Stimulated activated CD4-positive, alpha-beta T cell treated with anti-CD3 and anti-CD28 coated beads, Interleukin-1b, Interleukin-23, amount 100 ng/mL, for 48 hours (primary cell): ENCODE results near the gene SP100.

ENCODE experiments used
- DNase-seq: peaks from one replicate; pipeline ENCODE4 v3.0.0-alpha.2; 2020

The SP100 gene

GRCh38 chr2:230557065-230557464, 141.1 kb downstream of the SP100 start:
- no peak for DNase-seq

GRCh38 chr2:230564805-230565779, 149.1 kb downstream of the SP100 start:
- no peak for DNase-seq

GRCh38 chr2:230569298-230569697, 153.3 kb downstream of the SP100 start:
- peak; percentile 24 for DNase-seq

- DNase-seq: no peak
Measured at GRCh38 chr2:230570987-230571386, 155.0 kb downstream of the SP100 start.

- DNase-seq: peak; percentile 34
Measured at GRCh38 chr2:230575642-230576324, 159.8 kb downstream of the SP100 start.

- DNase-seq: no peak
Measured at GRCh38 chr2:230577114-230577513, 161.1 kb downstream of the SP100 start.

- DNase-seq: no peak
Measured at GRCh38 chr2:230578106-230578505, 162.1 kb downstream of the SP100 start.

- DNase-seq: peak; percentile 39
Measured at GRCh38 chr2:230582851-230583283, 166.9 kb downstream of the SP100 start.

- no peak for DNase-seq
Measured at GRCh38 chr2:230583581-230583980, 167.6 kb downstream of the SP100 start.

- DNase-seq: no peak
Measured at GRCh38 chr2:230586328-230586982, 170.5 kb downstream of the SP100 start.

GRCh38 chr2:230589025-230589424, 173.0 kb downstream of the SP100 start:
- DNase-seq: no peak

GRCh38 chr2:230589497-230590015, 173.6 kb downstream of the SP100 start:
- DNase-seq: peak; percentile 39

- no peak for DNase-seq
Measured at GRCh38 chr2:230590333-230590732, 174.3 kb downstream of the SP100 start.

GRCh38 chr2:230591850-230592249, 175.8 kb downstream of the SP100 start:
- no peak for DNase-seq

GRCh38 chr2:230592775-230593174, 176.8 kb downstream of the SP100 start:
- no peak for DNase-seq
